NCI-H146 treated with DMSO at 0.1 percent for 48 hours (cell line): ENCODE data around the gene KRTAP10-10.
"Not testable (repeated sequence)": the region's sequence is repeated elsewhere in the genome, so short reads cannot be mapped to it uniquely, and the experiment has no call there.

Experiments used
- DNase-seq: peaks from one replicate; lab custom pipeline; 2025; ENCODE audit not compliant: unreplicated experiment; lab: John Stamatoyannopoulos, UW

Gene KRTAP10-10, protein sequence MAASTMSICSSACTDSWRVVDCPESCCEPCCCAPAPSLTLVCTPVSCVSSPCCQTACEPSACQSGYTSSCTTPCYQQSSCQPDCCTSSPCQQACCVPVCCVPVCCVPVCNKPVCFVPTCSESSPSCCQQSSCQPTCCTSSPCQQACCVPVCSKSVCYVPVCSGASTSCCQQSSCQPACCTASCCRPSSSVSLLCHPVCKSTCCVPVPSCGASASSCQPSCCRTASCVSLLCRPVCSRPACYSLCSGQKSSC

GRCh38 chr21:44637018-44637850 is at the start of gene KRTAP10-10:
Gene KRTAP10-10 (plus strand): TSS chr21:44637356. CDS start chr21:44637418, 62 bp downstream.
- DNase-seq, result peak; percentile 18

DNA sequence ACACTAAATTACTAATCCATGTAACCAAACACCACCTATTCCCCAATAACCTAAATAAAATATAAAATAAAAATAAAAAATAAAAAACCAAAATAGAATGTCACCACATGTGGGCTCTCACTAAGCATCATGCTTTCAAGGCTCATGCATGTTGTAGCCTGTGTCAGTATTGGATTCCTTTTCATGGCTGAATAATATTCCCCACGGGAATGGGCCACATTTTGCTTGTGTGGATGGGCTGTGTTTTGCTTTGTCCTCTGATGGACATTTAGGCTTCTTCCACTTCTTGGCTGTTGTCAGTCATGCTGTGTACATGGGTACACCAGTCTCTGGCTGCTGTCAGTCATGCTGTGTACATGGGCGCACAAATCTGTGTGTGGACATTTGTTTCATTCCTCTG is 48.1 kb upstream of the KRTAP10-10 start:
- DNase-seq, result no peak

DNA sequence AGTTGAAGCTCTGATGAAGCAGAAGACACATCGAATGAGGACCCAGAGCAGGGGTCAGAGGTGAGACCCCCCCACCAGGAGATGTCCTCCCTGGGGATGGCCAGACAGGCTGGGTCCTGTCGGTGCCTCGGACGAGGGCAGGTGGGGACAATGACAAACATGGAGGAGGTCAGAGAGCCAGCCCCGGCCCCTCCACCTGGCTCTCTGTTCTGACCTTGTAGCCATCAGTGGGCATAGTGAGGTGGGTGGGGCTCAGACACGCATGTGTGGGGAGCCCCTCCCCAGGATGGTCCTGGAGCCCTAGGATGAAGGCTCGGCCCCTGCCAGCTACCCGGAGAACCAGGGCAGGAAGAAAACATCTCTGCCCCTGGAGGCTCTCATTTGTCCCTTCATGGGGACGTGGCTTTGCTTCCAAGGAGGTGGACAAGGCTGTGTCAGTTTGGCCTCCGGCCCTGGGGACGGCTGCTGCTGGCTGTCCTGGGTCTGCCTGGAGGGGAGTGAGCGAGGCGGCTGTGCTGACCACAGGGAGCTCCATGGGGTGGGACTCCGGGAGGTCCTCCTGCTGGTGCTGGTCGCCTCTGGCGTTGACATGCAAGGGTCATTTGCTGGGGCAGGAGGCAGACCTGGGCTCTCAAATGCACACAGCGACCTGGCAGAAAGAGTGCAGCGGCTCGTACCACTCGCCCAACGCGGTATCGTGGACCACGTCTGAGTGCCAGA is 47.4 kb upstream of the KRTAP10-10 start:
- DNase-seq, result no peak

DNA sequence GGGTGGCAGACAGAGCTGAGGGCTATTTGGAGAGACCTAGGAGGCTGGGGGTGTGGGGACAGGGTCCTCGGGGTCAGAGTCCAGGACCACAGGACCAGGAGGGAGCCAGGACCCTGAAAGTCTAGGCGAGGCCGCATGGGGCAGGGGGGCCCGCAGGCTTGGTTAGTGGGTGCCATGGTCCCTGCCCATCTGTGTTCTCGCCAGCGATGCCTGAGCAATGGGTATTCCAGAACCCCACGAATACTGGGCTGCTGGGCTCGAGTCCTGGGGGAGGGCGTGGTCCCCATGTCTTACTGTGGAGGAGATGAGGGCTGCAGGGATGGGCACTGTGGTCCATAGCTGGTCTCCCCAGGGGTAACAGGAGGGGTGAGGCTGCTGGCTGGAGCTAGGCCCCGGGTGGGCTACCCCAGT is 46.8 kb upstream of the KRTAP10-10 start:
- DNase-seq, result no peak

GRCh38 chr21:44590897-44591800 is 46.0 kb upstream of the KRTAP10-10 start:
- DNase-seq, result not testable (repeated sequence)

- DNase-seq, result not testable (repeated sequence)
Measured at GRCh38 chr21:44591801-44592130, 45.4 kb upstream of the KRTAP10-10 start.

DNA sequence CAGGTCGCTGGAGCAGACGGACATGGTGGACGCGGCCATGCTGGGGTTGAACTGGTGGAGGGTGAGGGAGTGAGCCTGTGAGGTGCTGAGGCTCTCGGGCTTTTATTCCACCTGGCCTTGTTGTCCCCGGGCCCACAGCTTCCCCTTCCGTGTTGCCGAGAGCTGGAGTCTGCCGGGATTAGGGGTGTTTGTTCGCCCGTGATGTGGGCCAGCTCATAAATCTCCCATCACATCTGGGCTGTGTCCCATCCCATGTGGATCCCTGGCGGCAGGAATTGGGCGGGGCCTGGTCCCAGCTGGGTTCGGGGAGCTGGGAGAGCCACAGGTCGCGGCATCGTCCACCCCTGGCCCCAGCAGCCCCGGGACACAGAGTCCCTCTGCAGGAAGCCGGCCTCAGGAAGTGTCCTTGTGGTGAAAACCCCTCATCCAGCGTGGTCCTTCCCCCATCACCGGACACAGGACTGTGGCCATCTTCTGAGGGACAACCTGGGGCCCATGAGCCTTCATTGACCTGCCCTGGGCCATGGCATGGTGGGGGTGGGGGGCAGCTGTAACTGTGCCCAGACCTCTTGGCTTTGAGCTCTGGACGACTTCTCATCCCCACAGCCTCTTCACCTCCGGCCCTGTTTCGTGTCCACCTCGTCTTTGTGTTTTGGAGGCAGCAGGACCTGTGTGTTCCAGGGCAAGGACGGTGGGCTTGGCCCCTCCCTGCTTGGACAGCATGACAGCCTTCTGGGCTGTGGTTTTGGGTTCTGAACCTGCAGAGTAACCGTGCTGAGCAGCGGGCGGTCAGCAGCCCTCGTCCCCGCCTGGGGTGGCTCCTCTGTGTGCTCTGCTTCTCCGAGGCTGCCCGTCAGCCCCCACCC is 44.5 kb upstream of the KRTAP10-10 start, which contains the start of gene KRTAP10-6:
Gene KRTAP10-6 (minus strand): TSS at position 60 of the 866 bp plus-strand sequence. CDS start 21 bp downstream, at position 39.
- peak; percentile 9 for DNase-seq

DNA sequence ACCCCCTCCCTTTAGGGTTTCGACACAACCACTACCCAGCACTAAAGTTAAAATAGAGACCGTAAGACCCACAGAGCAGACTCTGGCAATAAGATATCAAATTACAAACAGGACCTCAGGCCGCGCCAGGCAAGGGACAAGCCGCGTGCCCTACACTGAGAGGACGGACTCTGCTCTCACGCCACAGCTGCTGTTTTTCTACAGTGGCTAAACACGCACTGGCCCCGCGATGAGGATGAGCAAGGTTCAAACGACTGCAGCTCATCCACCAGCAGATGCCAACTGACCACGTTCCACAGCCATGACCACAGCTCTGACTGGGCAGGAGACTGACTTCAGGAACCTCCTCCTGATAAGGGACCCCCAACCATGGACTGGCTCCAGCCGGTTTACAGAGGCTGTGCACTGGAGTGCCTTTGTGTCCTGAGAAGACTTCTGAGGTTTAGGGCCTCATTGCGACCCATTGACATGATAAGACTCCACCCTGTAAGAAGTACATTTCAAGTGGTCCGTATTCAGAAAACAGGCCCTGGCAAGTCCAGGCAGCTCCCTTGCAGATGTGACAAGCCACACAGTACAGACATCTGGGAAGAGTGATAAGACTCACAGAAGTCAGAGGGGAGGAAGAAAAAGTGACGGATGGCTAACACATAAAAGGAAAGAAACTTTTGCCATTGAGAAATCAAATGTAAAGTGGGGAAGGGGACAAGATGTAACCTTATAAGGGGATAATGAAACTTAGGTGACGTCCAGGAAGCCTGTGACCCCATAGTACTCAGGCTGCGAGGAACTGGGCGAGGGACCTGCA is 43.4 kb upstream of the KRTAP10-10 start:
- DNase-seq, result no peak

DNA sequence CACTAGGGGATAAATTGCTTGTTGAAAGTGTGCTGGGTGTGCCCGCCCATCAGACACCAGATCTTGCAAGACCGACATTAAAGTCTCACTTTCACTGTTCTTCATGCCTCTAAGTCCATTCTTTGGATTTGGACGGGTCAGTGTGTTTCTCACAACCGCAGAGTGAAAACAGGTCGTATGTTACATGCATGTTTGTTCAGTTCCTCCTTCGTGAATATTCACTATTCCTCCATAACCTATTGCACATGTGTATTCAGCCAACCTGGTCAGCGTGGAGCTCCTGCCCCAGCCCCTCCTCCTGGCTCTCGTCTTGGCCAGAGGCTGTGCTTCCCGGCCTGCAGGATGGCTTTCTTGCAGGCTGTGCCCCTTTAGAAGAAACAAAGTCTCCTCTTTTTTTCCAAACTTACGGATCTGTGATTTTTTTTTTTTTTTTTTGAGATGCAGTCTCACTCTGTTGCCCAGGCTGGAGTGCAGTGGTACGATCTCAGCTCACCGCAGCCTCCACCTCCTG is 42.7 kb upstream of the KRTAP10-10 start:
- DNase-seq, result no peak

- no peak for DNase-seq
Measured at GRCh38 chr21:44595524-44595923, 41.6 kb upstream of the KRTAP10-10 start.

DNA sequence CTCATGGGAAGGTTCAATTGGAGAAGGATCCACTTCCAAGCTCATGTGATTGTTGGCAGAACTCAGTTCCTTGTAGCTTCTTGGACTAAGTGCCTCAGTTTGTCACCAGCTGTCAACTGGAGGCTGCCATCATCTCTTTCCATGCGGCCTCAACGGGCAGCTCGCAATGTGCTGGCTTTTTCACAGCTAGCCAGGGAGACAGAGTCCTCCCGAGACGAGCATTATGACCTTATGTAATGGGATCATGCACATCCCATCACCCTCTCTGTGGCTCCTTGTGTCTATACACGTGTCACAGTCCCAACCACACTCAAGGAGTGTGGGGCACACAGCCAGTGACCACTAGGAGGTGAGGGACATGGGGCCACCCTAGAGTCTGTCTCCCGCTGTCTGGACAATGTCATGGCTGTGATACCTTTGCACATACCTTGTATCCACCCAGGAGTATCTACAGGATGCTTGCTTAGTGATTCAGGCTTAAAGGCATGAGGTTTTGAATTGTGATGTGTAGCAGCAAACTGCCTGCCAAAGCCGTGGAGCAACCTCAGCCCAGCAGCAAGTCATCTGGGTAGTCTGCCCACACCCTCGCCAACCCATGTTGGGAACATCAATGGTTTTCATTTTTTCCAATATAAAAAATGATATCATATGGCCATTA is 41.0 kb upstream of the KRTAP10-10 start:
- DNase-seq, result no peak

- DNase-seq, result no peak
Measured at GRCh38 chr21:44598061-44598460, 39.1 kb upstream of the KRTAP10-10 start.

DNA sequence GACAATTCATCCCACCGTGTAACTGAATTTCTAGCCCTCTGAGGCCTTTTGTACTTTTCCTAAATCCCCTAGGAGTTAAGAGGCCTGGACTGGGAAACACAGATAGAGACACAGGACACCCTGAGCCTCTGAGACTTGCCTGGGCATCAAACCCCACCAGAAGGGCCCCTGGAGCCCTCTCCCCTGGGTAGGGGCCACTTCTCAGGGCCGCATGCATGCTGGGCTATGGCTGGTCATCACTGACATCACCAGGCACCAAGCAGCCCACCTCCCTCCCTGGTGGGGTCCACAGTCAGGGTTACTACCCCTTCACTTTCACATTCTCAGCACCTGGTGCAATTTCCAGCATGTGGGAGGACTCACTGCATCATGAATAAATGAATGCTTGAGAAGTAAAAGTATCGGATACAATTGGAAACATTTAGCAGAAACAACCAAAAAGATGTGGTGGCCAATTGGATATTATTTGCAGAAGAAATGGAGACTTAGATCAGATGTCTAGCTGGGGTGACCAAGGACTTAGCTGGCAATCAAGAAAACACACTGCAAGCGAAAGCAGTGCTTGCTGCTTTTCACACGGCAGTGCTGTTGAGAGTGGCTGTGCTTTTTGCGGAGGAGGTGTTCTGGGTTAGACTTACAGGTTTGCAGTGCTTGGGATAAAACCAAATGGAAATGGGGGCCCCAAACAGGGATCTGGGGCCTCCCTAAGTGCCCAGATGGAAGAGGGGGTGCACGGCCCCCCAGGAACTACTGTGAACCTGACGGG is 37.7 kb upstream of the KRTAP10-10 start:
- DNase-seq, result no peak

DNA sequence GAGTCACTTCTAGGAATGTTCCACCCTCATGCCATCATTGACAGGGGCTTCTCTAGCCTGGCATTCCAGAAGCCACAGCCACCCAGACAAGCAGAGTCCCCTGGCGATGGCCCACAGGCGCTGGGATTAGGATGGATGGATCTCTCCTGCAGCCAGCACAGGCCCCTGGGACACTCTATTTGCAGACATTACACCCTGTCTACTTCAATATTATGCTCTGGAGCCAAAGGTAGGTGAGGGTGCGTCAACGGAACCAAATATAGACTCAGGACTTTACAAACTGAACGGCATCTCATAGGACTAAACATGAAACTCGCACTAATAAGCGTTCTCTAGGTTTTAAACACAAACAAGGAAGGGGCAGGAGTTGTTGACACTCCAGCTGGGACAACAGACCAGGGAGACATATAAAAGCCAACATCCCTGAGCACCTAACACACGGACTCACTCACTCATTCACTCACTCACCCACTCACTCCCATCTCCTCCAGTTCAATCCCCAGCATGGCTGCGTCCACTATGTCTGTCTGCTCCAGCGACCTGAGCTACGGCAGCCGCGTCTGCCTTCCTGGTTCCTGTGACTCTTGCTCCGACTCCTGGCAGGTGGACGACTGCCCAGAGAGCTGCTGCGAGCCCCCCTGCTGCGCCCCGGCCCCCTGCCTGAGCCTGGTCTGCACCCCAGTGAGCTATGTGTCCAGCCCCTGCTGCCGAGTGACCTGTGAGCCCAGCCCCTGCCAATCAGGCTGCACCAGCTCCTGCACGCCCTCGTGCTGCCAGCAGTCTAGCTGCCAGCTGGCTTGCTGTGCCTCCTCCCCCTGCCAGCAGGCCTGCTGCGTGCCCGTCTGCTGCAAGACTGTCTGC is 36.8 kb upstream of the KRTAP10-10 start, which contains the start of gene KRTAP10-7:
Gene KRTAP10-7 (plus strand): TSS at position 480 of the 861 bp plus-strand sequence. CDS start 25 bp downstream, at position 505.
- DNase-seq, result not testable (repeated sequence)

DNA sequence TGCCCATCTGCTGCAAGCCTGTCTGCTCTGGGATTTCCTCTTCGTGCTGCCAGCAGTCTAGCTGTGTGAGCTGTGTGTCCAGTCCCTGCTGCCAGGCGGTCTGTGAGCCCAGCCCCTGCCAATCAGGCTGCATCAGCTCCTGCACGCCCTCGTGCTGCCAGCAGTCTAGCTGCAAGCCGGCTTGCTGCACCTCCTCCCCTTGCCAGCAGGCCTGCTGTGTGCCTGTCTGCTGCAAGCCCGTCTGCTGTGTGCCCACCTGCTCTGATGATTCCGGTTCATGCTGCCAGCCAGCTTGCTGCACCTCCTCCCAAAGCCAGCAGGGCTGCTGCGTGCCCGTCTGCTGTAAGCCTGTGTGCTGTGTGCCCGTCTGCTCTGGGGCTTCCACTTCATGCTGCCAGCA is 36.1 kb upstream of the KRTAP10-10 start:
- DNase-seq, result not testable (repeated sequence)
